ENCODE measurements around the gene NELFE.

NELFE gene

GRCh38 chr6:31952890-31953289 lies 5.9 kb downstream of the NELFE start:
- Histone ChIP-seq H3K4me2 (no peak overlapping the region), H3K27me3 (ENCODE audit: insufficient read depth, low read depth) (no peaks in the 10 kb centered on the region), H2AFZ (ENCODE audit: low read depth) (no peak overlapping the region), H3K36me3 (ENCODE audit: insufficient read depth) (0 out of 2 replicates have a peak, but pooled peaks cover 5% of the 10 kb centered on the region), H3K4me3 (IDR thresholded peaks at IDR 0.05; ENCODE audit: insufficient read depth, low read depth, low read length) (no peak overlapping the region), H3K27ac (no peak overlapping the region), H4K20me1 (ENCODE audit: insufficient read depth) (no peaks in the 10 kb centered on the region), H3K4me1 (ENCODE audit: low read depth, poor library complexity, severe bottlenecking) (peaks cover 8% of the 10 kb centered on the region), H3K9ac (no peak overlapping the region), H3K79me2 (ENCODE audit: insufficient read depth, low read depth) (peaks cover 10% of the 10 kb centered on the region)
- TF ChIP-seq CTCF (conservative IDR thresholded peaks at IDR 0.05; ENCODE audit: low read depth, low read length): no peak; the same call in 1 of the 2 replicates

GRCh38 chr6:31952140-31952805 lies 6.5 kb downstream of the NELFE start:
- H3K9ac ChIP-seq: no peak overlapping the region
- H3K36me3 ChIP-seq (ENCODE audit: insufficient read depth): 0 out of 2 replicates have a peak, but pooled peaks cover 5% of the 10 kb centered on the region
- no peak overlapping the region for H2AFZ ChIP-seq (ENCODE audit: low read depth)
- peaks cover 1% of the 10 kb centered on the region for H3K4me1 ChIP-seq (ENCODE audit: low read depth, poor library complexity, severe bottlenecking)
- no peaks in the 10 kb centered on the region for H4K20me1 ChIP-seq (ENCODE audit: insufficient read depth)
- H3K79me2 ChIP-seq (ENCODE audit: insufficient read depth, low read depth): peaks cover 6% of the 10 kb centered on the region; the same call in 1 of the 2 replicates
- H3K4me2 ChIP-seq: no peak overlapping the region
- no peak overlapping the region for H3K27ac ChIP-seq
- no peaks in the 10 kb centered on the region for H3K27me3 ChIP-seq (ENCODE audit: insufficient read depth, low read depth)
- peak; percentile 63 for TF ChIP-seq CTCF (conservative IDR thresholded peaks at IDR 0.05; ENCODE audit: low read depth, low read length)
- H3K4me3 ChIP-seq (IDR thresholded peaks at IDR 0.05; ENCODE audit: insufficient read depth, low read depth, low read length): no peak overlapping the region

GRCh38 chr6:31949926-31950548 lies 8.7 kb downstream of the NELFE start:
- Histone ChIP-seq H3K27me3 (ENCODE audit: insufficient read depth, low read depth) (peaks cover 3% of the 10 kb centered on the region; the same call in 1 of the 2 replicates), H3K36me3 (ENCODE audit: insufficient read depth) (no peaks in the 10 kb centered on the region), H3K4me1 (ENCODE audit: low read depth, poor library complexity, severe bottlenecking) (no peaks in the 10 kb centered on the region), H3K9ac (no peak overlapping the region), H4K20me1 (ENCODE audit: insufficient read depth) (no peaks in the 10 kb centered on the region), H3K79me2 (ENCODE audit: insufficient read depth, low read depth) (no peaks in the 10 kb centered on the region), H2AFZ (ENCODE audit: low read depth) (no peak overlapping the region), H3K4me2 (no peak overlapping the region), H3K27ac (no peak overlapping the region), H3K4me3 (IDR thresholded peaks at IDR 0.05; ENCODE audit: insufficient read depth, low read depth, low read length) (no peak overlapping the region)
- no peak for TF ChIP-seq CTCF (conservative IDR thresholded peaks at IDR 0.05; ENCODE audit: low read depth, low read length)

- no peaks in the 10 kb centered on the region for H3K79me2 ChIP-seq (ENCODE audit: insufficient read depth, low read depth)
- no peaks in the 10 kb centered on the region for H3K36me3 ChIP-seq (ENCODE audit: insufficient read depth)
- no peak for TF ChIP-seq CTCF (conservative IDR thresholded peaks at IDR 0.05; ENCODE audit: low read depth, low read length)
- H4K20me1 ChIP-seq (ENCODE audit: insufficient read depth): no peaks in the 10 kb centered on the region
- no peak overlapping the region for H3K27ac ChIP-seq
- peaks cover 13% of the 10 kb centered on the region; the same call in 1 of the 2 replicates for H3K27me3 ChIP-seq (ENCODE audit: insufficient read depth, low read depth)
- no peak overlapping the region for H3K4me2 ChIP-seq
- no peaks in the 10 kb centered on the region for H3K4me1 ChIP-seq (ENCODE audit: low read depth, poor library complexity, severe bottlenecking)
- H3K9ac ChIP-seq: no peak overlapping the region
- H3K4me3 ChIP-seq (IDR thresholded peaks at IDR 0.05; ENCODE audit: insufficient read depth, low read depth, low read length): no peak overlapping the region
- H2AFZ ChIP-seq (ENCODE audit: low read depth): no peak overlapping the region
Observed at GRCh38 chr6:31948753-31949413, 9.9 kb downstream of the NELFE start.

All from KMS-11 (cell line).